Panc1 (cell line): ENCODE results near the gene TALDO1.

Experiments used
- POLR2AphosphoS5 ChIP-seq: IDR thresholded peaks from 2 replicates; pipeline ENCODE4 v1.6.1; 2012; ENCODE audit warnings: mild to moderate bottlenecking, low read depth, low read length, moderate library complexity
- SIN3A ChIP-seq: IDR thresholded peaks from 2 replicates; pipeline ENCODE4 v1.6.1; 2012; ENCODE audit warnings: low read depth, mild to moderate bottlenecking, low read length, moderate library complexity, borderline replicate concordance; ENCODE audit not compliant: insufficient read depth
- TF ChIP-seq, protein P1 (sequence below): fragments of 450-650 bp; IDR thresholded peaks from 2 replicates; pipeline ENCODE4 v1.5.1; 2017; ENCODE audit warnings: mild to moderate bottlenecking
- TF ChIP-seq, protein P2 (sequence below), 2 experiments: IDR thresholded peaks; 2 replicates each; pipeline ENCODE4 v1.6.1; 2011 to 2012; ENCODE audit warnings: low read depth in 2 of 2, control low read depth in 1 of 2, low read length in 1 of 2, mild to moderate bottlenecking in 1 of 2, moderate library complexity in 1 of 2; ENCODE audit not compliant: insufficient read depth in 1 of 2

DNA sequence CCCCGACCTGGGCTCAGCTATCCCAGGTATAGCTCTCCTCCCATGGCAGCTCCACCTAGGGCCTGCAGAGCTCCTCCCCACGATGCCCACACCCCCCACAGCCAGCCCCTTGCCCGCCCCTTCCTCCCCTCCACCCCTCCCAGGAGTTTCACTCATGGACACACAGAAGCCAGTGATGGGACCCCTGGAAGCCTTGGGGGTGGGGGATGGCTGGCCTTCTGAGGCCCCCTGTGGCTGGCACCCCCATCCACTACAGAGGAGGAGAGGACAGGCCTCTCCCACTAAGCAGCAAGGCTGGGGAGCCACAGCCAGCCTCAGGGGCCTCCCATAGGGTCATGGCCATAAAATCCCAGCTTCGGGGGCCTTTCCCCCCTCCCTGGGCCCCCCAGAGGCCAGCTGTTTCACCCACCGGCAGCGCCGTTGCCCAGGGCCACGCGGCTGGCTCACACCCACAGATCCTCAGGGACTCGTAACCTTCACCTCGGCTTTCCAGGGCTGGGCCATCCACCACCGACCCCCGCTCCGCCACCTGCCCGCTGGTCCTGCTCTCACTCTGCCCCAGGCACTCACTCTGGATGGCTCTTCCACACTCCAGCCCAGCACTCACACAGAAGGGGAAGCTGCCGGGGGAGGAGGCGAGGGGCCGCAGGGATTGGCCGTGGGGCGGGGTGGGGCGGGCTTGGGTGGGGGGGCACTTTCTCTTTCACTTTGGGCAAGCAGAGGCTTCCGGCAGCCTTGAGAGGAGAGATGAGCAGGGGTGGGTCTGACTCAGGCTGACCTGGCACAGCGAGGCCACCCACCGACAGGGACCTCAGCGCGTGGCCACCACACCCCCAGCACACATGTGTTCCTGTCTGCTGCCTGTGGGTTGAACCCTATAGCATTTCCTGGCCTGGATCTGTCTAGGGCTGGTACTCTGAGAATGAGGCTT, 48.6 kb downstream of the TALDO1 start:
- TF ChIP-seq, protein P1, sequence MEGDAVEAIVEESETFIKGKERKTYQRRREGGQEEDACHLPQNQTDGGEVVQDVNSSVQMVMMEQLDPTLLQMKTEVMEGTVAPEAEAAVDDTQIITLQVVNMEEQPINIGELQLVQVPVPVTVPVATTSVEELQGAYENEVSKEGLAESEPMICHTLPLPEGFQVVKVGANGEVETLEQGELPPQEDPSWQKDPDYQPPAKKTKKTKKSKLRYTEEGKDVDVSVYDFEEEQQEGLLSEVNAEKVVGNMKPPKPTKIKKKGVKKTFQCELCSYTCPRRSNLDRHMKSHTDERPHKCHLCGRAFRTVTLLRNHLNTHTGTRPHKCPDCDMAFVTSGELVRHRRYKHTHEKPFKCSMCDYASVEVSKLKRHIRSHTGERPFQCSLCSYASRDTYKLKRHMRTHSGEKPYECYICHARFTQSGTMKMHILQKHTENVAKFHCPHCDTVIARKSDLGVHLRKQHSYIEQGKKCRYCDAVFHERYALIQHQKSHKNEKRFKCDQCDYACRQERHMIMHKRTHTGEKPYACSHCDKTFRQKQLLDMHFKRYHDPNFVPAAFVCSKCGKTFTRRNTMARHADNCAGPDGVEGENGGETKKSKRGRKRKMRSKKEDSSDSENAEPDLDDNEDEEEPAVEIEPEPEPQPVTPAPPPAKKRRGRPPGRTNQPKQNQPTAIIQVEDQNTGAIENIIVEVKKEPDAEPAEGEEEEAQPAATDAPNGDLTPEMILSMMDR: no peak
- peak; percentile 66 for TF ChIP-seq POLR2AphosphoS5
- TF ChIP-seq, protein P2, sequence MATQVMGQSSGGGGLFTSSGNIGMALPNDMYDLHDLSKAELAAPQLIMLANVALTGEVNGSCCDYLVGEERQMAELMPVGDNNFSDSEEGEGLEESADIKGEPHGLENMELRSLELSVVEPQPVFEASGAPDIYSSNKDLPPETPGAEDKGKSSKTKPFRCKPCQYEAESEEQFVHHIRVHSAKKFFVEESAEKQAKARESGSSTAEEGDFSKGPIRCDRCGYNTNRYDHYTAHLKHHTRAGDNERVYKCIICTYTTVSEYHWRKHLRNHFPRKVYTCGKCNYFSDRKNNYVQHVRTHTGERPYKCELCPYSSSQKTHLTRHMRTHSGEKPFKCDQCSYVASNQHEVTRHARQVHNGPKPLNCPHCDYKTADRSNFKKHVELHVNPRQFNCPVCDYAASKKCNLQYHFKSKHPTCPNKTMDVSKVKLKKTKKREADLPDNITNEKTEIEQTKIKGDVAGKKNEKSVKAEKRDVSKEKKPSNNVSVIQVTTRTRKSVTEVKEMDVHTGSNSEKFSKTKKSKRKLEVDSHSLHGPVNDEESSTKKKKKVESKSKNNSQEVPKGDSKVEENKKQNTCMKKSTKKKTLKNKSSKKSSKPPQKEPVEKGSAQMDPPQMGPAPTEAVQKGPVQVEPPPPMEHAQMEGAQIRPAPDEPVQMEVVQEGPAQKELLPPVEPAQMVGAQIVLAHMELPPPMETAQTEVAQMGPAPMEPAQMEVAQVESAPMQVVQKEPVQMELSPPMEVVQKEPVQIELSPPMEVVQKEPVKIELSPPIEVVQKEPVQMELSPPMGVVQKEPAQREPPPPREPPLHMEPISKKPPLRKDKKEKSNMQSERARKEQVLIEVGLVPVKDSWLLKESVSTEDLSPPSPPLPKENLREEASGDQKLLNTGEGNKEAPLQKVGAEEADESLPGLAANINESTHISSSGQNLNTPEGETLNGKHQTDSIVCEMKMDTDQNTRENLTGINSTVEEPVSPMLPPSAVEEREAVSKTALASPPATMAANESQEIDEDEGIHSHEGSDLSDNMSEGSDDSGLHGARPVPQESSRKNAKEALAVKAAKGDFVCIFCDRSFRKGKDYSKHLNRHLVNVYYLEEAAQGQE (IDR thresholded peaks at IDR 0.05; ENCODE audit: insufficient read depth in 1 of 2, low read depth in 2 of 2, low read length in 1 of 2): no peak
- TF ChIP-seq SIN3A: no peak
